ENCODE results near the gene NGLY1.
A peak's percentile ranks its signal among the peaks of the same experiment; 100 is the strongest.

The NGLY1 gene

GRCh38 chr3:25782938-25783660 is at the start of gene NGLY1:
TSS of gene NGLY1 (minus strand) at chr3:25783443. CDS start at chr3:25783390, 53 bp downstream.
- peak; percentile 73 to 77 (median 74) for DNase-seq (ENCODE audit: low read depth in 2 of 3, low spot score in 1 of 3)

GRCh38 chr3:25831578-25831977 is 48.3 kb upstream of the NGLY1 start:
- DNase-seq (ENCODE audit: low read depth in 2 of 3, low spot score in 1 of 3) = no peak

DNA sequence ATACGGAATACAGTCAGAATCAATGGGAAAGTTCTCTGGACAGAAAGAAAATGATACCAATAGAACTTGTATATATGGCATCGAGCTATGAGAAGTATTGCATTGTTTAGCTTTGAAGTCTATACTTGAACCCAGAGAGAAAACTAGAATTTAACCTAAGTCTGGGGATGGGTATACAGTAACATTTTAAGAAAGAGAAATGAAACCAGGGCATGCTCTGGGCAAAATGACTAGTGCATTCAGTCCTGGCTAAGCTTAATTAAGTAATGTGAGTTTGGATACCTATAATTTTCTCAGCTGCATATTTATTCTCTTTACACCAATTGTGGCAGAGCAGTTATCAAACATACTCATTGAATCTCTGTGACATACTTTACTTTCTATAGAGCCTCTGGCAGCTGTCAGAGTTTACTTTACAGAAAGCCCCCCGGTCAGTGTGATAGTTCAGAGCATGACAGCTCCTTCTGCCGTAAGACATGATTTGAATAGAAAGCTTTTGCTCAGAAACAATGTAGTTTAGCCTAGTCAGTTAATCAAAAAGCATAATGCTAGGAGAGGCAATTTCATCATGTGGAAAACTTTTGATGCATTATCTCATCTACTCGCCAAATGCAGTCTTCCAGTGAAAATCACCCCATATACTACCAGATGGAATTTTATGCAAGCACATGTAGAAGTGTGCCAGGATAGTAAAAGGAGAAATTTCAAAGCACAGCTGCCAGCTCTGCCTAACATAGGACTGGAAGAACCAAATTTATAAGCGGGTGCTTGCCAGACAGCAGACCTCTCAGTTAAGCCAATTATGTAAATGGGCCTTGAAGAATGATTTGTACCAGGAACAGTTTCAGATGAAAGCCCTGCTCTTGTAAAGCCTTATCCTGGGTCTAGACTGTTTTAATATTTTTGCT is 47.4 kb upstream of the NGLY1 start:
- no peak for DNase-seq (ENCODE audit: low read depth in 2 of 3, low spot score in 1 of 3)

- no peak for DNase-seq (ENCODE audit: low read depth in 2 of 3, low spot score in 1 of 3)
Observed at GRCh38 chr3:25826510-25826909, 43.3 kb upstream of the NGLY1 start.

- no peak for DNase-seq (ENCODE audit: low read depth in 2 of 3, low spot score in 1 of 3)
Observed at GRCh38 chr3:25823314-25823713, 40.1 kb upstream of the NGLY1 start.

- DNase-seq (ENCODE audit: low read depth in 2 of 3, low spot score in 1 of 3) = no peak
Observed at GRCh38 chr3:25821746-25822573, 38.7 kb upstream of the NGLY1 start.

- DNase-seq (ENCODE audit: low read depth in 2 of 3, low spot score in 1 of 3) = no peak
Observed at GRCh38 chr3:25820816-25821486, 37.7 kb upstream of the NGLY1 start.

GRCh38 chr3:25820366-25820765 is 37.1 kb upstream of the NGLY1 start:
- no peak for DNase-seq (ENCODE audit: low read depth in 2 of 3, low spot score in 1 of 3)

GRCh38 chr3:25818335-25818734 is 35.1 kb upstream of the NGLY1 start:
- no peak for DNase-seq (ENCODE audit: low read depth in 2 of 3, low spot score in 1 of 3)

DNA sequence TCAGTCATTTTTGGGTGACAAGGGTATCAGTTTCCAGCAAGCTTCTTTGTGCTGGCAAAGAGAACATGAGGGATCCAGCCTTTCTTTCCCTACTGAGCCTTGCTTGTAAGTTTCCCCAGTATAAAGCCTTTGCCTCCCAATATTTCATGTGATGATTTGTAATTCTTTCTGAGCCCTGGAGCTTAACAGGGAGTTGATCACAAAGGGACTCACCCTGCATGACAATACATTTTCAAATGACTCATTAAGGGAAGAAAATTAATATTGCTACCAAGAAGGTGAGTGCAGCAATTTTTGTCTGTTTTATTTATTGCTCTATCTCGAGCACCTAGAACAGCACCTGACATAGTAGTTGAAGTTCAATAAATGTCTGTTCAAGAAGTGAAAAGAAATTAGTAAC is 34.4 kb upstream of the NGLY1 start:
- DNase-seq (ENCODE audit: low read depth in 2 of 3, low spot score in 1 of 3) = no peak

- no peak for DNase-seq (ENCODE audit: low read depth in 2 of 3, low spot score in 1 of 3)
Observed at GRCh38 chr3:25817107-25817506, 33.9 kb upstream of the NGLY1 start.

DNA sequence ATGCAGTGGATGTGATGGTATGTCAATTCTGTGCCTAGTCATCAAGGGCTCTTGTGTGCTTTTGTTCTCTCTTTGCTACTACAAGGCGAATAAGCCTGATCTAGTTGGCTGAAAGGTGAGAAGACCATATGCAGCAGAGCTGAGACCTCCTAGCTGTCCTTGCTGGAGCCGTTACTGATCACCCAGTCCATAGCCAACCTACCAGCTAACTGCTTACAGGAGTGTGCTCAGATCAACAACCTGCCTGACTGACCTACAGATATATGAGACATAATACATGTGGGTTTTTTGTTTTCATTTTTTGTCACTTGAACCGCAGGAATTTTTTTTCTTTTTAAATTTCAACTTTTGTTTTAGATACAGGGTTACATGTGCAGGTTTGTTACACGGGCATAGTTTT is 29.4 kb upstream of the NGLY1 start:
- no peak for DNase-seq (ENCODE audit: low read depth in 2 of 3, low spot score in 1 of 3)

- no peak for DNase-seq (ENCODE audit: low read depth in 2 of 3, low spot score in 1 of 3)
Observed at GRCh38 chr3:25804676-25805075, 21.4 kb upstream of the NGLY1 start.

GRCh38 chr3:25803833-25804232 is 20.6 kb upstream of the NGLY1 start:
- DNase-seq (ENCODE audit: low read depth in 2 of 3, low spot score in 1 of 3) = no peak

DNA sequence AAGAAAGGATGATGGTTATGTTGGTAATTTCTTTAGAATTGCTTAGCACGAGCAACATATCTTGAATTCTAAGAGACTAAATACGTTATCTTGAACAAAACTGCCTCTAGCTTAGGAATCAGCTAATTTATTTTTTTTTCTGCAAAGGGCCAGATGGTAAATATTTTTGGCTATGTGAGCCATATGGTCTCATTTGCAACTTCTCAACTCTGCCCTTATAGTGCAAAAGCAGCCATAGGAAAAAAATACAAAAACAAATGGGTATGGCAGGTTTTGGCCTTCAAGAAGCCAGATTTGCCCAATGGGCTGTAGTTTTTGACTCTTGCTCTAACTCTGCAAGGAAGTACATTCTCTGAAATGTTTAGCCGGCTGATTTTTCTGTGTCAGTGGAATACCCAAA is 18.5 kb upstream of the NGLY1 start:
- no peak for DNase-seq (ENCODE audit: low read depth in 2 of 3, low spot score in 1 of 3)

DNA sequence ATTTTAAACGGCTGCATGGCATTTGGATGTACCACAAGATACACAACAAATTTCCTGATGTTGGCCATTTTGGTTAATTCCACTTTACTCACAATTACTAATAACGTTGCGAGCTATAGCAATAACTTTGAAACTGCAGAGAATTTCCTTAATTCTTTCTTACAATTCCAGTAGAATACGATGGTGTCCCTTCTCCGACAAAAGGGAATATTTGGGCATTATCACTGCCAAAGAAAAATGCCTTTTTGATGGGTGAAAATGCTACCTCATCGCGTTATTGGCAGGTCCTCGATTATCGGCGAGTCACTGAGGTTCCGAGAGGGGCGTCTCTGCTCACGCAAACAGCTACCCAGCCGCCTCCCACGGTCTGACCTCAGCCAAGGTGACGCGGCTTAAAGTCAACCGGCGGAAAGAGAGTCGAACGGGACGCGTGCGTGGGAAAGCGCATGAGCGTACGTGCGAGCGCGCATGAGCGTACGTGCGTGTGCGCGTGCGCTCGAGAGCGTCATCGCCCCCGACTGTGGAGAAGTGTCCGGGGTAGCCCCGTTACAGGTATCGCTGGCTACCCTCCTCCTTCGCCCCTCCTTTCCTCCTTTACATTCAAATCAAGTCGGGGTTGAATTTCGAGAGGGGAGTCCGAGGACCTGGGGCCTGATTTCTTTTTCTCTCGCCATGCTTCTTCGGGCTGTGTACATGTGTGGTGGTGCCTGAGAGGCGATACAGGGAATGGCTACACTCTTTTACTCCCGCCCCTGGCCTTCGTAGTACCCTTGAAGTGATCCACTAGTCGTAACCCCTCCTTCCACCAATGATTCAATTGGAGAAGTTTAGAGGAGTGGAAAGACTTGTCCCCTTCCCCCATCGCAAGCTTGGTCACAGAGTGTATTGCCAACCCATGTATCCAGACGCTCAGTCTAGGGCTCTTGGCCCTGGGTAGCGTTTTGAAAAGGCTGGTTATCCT is 6.6 kb upstream of the NGLY1 start, which contains the start of gene OXSM:
OXSM (plus strand) TSS at position 495 of the 961 bp plus-strand sequence. CDS start 931 bp downstream, outside the sequence.
- peak; percentile 88 to 94 (median 89) for DNase-seq (ENCODE audit: low read depth in 2 of 3, low spot score in 1 of 3)

DNA sequence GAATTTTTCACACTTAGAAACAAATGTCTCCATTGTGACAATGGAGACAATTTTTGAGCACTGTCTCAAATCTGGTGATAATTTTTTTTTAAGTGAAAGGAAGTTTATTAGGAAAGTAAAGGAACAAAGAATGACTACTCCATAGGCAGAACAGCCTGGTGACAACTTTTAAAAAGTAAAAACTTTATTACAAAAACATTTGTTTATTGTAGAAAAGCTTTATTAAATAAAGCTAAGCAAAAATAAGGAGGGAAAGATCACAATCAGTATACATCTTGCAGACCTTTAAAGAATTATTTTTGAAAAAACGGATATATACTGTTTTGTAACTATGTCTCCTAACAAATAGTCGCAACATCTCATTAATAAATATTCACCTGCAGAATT is 6.0 kb upstream of the NGLY1 start:
- DNase-seq (ENCODE audit: low read depth in 2 of 3, low spot score in 1 of 3) = no peak

DNA sequence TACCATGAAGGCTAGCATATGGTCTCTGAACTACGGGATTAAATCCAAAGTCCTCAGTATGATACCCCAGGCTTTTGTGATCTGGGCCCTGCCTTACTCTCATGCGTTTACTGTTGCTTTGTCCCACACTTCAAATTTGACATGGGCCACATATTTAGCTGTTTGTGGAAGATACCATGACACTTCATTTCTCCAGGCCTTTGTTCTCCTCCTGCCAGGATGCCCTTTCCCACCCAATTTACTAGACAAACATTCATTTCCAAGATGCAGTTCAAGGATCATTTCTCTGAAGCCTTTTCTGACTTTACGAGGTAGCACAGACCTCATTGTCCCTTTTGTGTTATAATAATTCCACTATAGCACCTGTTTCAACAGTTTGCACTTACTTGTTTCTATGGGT is 4.4 kb upstream of the NGLY1 start:
- DNase-seq (ENCODE audit: low read depth in 2 of 3, low spot score in 1 of 3) = no peak

- no peak for DNase-seq (ENCODE audit: low read depth in 2 of 3, low spot score in 1 of 3)
Observed at GRCh38 chr3:25785826-25786225, 2.6 kb upstream of the NGLY1 start.

DNA sequence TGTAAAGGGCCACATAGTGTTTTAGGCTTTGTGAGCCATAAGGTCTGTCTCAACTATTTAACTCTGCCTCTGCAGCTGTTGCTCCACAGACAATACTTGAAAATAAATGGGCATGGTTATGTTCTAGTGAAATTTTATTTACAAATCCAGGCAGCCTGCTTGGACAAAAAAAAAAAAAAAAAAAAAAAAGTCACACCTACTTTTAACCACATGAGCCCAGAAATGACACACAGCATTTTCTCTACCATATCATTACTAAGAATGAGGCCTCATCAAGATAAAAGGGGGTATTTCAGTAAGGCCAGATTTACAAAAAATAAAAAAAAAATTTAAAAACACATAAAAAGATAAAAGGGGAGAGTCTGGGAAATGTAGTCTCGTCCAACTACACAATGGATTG is 1.7 kb upstream of the NGLY1 start:
- DNase-seq (ENCODE audit: low read depth in 2 of 3, low spot score in 1 of 3) = no peak

Data from stimulated activated CD4-positive, alpha-beta T cell treated with anti-CD3 and anti-CD28 coated beads, Interleukin-12 subunit alpha, Interleukin-12 subunit beta, amount 100 ng/mL, for 48 hours (primary cell).